Dedifferentiated amniotic fluid mesenchymal stem cell (primary cell): ENCODE measurements around the gene PEAK3.
"Not testable (repeated sequence)": the region's sequence is repeated elsewhere in the genome, so short reads cannot be mapped to it uniquely, and the experiment has no call there.

Experiments used
- DNase-seq: peaks from one replicate; pipeline ENCODE4 v3.0.0-alpha.2; 2016; ENCODE audit errors: extremely low spot score

PEAK3 gene

DNA sequence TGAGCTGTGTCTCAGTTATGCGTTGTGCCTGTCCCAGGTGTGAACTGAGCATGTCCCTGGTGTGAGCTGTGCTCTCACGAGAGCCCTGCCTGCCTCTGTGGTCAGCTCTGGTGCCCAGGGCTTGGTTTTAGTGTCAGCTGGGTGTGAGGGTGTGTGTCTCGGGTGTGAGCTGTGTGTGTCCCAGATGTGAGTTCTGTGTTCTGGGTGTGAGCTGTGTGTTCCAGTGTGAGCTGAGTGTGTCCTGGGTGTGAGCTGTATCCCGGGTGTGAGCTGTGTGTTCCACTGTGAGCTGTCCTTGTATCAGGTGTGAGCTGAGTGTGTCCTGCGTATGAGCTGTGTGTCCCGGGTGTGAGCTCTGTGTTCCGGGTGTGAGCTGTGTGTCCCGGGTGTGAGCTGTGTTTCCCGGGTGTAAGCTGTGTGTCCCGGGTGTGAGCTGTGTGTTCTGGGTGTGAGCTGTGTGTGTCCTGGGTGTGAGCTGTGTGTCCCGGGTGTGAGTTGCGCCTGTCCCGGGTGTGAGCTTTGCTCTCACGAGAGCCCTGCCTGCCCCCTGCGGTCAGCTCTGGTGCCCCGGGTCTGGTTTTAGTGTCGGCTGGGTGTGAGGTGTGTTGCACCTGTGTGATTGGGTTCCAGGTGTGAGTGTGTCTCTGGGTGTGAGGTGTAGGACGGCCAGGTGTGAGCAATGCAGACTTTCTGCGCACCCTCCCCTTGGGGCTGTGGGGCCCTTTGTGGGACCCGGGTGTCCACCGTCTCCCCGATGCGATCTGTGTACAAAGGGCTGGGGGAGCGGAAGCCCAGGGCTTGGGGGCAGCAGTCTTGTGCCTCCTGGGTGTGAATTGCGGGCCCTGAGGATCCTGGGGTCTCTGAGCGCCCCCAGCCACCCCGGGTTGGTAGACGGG is 7.1 kb upstream of the PEAK3 start:
- DNase-seq = no peak

GRCh38 chr19:2288338-2288817 is 6.4 kb upstream of the PEAK3 start:
- DNase-seq = no peak

GRCh38 chr19:2287585-2288337 is 5.8 kb upstream of the PEAK3 start:
- DNase-seq = no peak

DNA sequence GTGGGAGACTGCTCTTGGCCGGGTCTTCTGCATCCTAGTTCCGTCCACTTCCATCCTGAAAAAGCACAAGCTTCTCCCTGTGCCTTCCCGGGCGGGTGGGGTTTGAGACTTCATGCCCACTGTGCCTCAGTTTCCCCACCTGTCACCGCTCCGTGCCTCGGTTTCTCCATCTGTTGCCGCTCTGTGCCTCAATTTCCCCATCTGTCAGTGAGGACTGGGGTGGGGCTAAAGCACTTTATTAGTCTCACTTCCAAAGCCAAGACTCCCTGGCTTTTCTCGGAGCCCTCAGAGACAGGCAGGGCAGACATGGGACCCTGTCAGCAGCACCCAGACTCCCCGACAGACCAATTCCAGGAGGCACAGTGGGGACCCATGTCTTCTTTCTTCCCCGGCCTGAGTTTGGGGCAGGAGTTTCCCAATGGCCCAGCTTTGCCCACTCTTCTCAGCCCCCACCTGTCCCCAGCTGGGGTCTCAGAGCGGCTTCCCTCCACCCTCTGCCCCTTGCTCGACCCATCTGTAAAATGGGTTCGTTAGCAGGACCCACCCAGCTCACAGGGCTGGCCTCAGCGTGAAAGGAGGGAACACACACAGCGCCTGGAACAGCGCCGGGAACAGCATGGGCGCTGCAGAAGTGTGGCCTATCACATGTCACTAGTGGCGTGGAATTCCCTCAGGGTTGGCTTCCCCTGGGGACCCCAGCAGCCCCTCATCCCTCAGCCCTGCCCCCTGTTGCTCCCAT is 4.6 kb upstream of the PEAK3 start:
- DNase-seq = no peak

GRCh38 chr19:2283835-2284507 is 2.0 kb upstream of the PEAK3 start:
- no peak for DNase-seq

DNA sequence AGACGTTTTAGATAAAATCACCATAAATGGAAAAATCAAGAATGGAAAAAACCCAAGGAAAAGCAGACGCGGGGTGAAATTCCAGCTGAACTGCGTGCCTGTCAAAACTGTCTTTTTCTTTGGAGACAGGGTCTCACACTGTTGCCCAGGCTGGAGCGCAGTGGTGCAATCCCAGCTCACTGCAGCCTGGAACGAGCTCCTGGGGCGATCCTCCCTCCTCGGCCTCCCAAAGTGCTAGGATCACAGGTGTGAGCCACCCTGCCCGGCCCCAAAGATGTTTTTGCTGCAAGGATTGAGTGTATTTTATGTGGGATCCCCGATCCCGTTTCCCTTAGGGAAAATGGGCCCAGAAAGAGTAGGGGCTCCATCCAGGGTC is 875 bp upstream of the PEAK3 start:
- no peak for DNase-seq

- not testable (repeated sequence) for DNase-seq
These were observed 512 bp downstream of the PEAK3 start for GRCh38 chr19:2281265-2282061.

- DNase-seq = no peak
These were observed 1.2 kb downstream of the PEAK3 start for GRCh38 chr19:2280633-2281264.

DNA sequence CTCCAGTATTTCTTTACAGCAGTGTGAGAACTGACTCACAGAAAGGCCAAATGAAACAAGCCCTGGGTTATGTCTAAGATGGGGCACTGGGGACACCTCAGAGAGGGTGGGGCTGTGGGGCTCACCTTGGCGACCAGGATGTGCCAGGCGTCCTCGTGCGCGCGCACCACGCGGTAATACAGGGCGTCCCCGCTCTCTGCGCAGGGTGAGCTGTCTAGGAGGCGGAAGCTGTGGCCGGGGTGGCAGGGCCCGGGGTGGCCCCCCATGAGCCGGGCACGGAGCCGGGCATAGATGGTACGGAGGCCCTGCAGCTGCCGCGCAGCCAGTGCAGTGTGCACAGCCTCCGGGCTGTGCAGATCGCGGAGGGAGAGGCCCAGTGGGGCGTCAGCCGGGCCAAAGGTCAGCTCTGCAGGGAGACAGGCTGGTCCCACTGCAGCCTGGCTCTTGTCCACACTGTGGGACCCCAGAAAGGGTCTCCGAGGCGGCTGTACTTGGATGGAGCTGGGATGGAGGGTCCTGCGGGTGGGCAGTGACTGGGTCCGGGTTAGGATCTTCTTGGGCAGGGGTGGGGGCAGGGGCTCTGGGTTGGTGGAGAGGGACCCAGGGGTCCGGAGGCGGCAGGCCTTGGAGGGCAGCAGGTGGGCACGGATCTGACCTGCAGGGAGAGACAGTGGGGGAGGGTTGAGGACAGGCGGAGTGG is 3.4 kb downstream of the PEAK3 start:
- DNase-seq = no peak

GRCh38 chr19:2277138-2277537 is 4.8 kb downstream of the PEAK3 start:
- DNase-seq = no peak

DNA sequence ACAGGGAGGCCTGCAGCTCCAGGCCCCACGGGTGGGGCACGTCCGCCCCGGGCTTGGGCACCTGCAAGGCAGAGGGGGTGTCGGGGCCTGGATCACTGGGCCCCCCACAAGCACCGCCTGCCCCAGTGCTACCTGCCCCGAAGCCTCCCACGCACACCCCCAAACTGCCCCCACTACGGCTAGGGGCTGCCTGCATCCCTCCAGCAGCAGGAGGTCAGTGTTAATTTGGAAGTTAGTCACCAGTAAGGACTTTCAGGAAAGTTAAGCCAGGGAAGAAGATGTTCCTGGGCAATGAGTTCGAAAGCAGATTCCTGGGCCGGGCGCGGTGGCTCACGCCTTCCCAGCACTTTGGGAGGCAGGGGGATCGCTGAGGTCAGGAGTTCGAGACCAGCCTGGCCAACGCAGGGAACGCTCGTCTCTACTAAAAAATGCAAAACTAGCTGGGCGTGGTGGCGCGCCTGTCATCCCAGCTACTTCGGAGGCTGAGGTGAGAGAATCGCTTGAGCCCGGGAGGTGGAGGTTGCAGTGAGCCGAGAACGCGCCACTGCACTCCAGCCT is 5.5 kb downstream of the PEAK3 start:
- no peak for DNase-seq

- DNase-seq = no peak
These were observed 6.2 kb downstream of the PEAK3 start for GRCh38 chr19:2275588-2276428.

DNA sequence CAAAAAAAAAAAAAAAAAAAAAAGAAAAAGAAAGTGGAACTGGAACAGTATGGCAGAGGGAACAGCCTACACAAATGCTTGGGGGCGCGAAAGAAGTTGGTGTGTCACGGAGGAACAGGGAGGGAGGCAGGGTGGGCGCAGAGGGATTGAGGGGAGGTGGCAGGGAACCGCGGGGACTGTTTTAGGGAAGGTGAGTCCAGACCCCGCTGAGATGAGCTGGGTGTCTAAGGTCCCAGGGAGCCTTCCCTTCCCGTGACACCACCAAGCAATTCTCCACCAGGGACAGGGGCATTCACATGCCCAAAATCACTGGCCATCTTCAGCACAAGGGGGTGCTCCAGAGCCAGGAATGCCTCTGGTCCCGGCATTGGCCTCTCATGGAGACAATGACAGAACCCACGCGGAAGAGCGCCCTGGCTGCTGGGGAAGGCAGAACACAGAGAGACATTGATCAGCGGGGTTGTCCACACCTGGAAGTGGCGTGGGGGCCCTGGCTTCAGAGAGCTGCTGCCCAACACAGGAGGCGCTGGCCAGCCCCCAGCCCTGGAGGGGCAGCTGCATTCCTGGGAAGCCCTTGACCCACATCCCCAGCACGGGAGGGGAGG is 6.9 kb downstream of the PEAK3 start:
- DNase-seq = peak; percentile 53

DNA sequence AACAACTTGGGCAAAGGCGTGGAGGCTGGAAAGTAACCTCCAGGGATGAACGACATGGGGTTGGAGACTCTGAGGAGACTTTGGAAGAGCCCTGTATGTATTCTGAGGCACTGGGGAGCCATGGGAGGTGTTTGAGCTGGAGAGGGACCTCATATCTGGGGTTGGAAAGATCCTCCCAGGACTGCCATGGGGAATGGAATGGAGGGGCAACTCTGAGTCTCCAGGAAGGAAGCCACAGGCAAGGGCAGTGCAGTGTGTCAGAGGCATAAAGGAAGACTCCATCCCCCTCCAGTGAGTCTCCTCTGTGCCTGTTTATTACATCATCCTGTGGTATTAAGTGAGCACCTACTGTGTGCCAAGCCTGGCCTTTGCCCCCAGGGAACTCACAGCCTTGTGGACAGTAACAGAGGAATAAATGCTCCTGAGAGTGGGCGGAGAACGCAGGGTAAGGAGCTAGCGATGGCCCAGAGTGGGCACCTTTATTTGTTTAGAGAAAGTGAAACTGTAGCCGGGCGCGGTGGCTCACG is 7.7 kb downstream of the PEAK3 start:
- no peak for DNase-seq

GRCh38 chr19:2273356-2274184 is 8.4 kb downstream of the PEAK3 start:
- peak; percentile 24 for DNase-seq

DNA sequence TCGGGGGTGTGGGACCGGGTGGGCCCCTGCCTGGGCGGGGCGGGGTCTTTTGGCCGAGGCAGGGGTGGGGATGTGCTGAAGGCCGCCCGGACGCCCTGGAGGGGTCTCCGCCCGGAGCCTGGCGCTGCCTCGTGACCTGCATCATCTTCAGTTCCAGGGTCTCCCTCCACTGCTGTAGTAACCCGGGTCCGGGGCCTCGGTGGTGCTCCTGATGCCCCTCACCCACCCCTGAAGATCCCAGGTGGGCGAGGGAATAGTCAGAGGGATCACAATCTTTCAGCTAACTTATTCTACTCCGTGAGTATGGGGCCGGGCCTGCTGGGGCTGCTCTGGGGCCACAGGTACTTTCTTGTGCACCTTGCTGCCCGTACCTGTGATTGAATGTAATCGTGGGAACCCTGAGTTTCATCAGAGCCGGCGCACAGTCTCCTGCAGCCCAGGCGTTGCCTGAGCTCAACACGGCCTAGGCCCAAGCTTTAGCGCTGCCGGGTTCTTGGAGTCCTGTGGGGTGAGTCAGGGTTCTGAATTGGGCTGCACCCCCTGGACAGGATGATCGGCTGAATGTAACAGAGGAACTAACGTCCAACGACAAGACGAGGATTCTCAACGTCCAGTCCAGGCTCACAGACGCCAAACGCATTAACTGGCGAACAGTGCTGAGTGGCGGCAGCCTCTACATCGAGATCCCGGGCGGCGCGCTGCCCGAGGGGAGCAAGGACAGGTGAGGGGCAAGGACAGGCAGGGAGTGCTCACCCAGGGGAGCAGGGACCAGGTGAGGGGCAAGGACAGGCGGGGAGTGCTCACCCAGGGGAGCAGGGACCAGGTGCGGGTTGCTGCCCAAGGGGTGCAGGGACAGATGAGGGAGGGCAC is 10.5 kb downstream of the PEAK3 start:
- DNase-seq = peak; percentile 41
